Measurements from ENCODE around the gene CKAP2L. TPM values are rescaled to one million over a fixed set of nuclear protein-coding genes. Genes with fewer than 3 reads are reported as not detected.
A peak's percentile ranks its signal among the peaks of the same experiment; 100 is the strongest.

The CKAP2L gene
- total and polyA plus RNA-seq, 10 of the 15 experiments (the other 5 are each of a cell fraction or from before 2014, with no cell fraction given) = 10.5 to 37.4 (median 20.2) TPM

GRCh38 chr2:112767693-112768330, 3.4 kb upstream of the CKAP2L start:
- TF ChIP-seq KAT2A (conservative IDR thresholded peaks at IDR 0.05; ENCODE audit: control insufficient read depth, low read depth, low read length) (no peak), ESRRA (IDR thresholded peaks at IDR 0.05; ENCODE audit: low read length) (no peak), PBX3 (IDR thresholded peaks at IDR 0.05; ENCODE audit: insufficient replicate concordance, low read depth, low read length) (no peak), SUPT20H (IDR thresholded peaks at IDR 0.05; ENCODE audit: borderline replicate concordance, control insufficient read depth, low read depth, low read length) (no peak), NFIC (IDR thresholded peaks at IDR 0.05; ENCODE audit: low read depth, low read length) (no peak), KDM1A (IDR thresholded peaks at IDR 0.05; ENCODE audit: borderline replicate concordance) (no peak), ZNF622 (IDR thresholded peaks at IDR 0.05) (no peak), MXI1 (IDR thresholded peaks at IDR 0.05; ENCODE audit: low read depth, low read length) (no peak)
- no TSS peak for BruUV-seq (replicated peaks)
- H3K79me2 ChIP-seq (ENCODE audit: control insufficient read depth, insufficient read depth, low read length) = peaks cover 16% of the 10 kb centered on the region
- POLR2A ChIA-PET = no interaction called here
- peak overlapping the region; percentile 26; the same call in 1 of the 2 replicates for H3K4me2 ChIP-seq (ENCODE audit: control insufficient read depth, insufficient read depth)
- no peak overlapping the region for H3K27ac ChIP-seq (ENCODE audit: control insufficient read depth, insufficient read depth)
- H3K4me3 ChIP-seq = no peak overlapping the region; the same call in 1 of the 2 replicates
- peak overlapping the region; percentile 55 for H2AFZ ChIP-seq (ENCODE audit: control insufficient read depth, low read depth, low read length)
- H3K4me1 ChIP-seq (ENCODE audit: control insufficient read depth, insufficient read depth, low read length) = peaks cover 3% of the 10 kb centered on the region
- no peaks in the 10 kb centered on the region for H4K20me1 ChIP-seq (ENCODE audit: control insufficient read depth, insufficient read depth)
- H3K9ac ChIP-seq (ENCODE audit: control insufficient read depth, insufficient read depth, low read length) = no peak overlapping the region
- H3K27me3 ChIP-seq (replicated peaks in 1 of 2; ENCODE audit: control insufficient read depth in 2 of 2, insufficient read depth in 2 of 2, low read length in 1 of 2) = no peaks in the 10 kb centered on the region
- intact Hi-C loops (cut with micrococcal nuclease; ENCODE audit: unreplicated experiment) = no loop called here
- RAD21 ChIA-PET (ENCODE audit: unreplicated experiment) = no interaction called here
- SMC1A ChIA-PET (ENCODE audit: uncharacterized antibody, unreplicated experiment) = interaction anchor here (1.2 to 2.0 kb wide), 3 partner anchors 13 to 17 kb away, joined by 3 to 6 read pairs (median 3); partner anchors contain the start of gene IL1A
- H3K9me3 ChIP-seq (replicated peaks; ENCODE audit: control insufficient read depth, insufficient read depth, low read length) = peaks cover 5% of the 10 kb centered on the region; the same call in 1 of the 3 replicates
- CTCF ChIA-PET = no interaction called here
- 25% methylated on average over 6 of the region's 6 CpGs for WGBS (ENCODE audit: insufficient coverage, insufficient replicate concordance, low lambda C conversion rate, missing lambda C conversion rate)
- no peak for ATAC-seq
- no peak for DNase-seq (ENCODE audit: low read depth, low spot score)
- FAIRE-seq = no peak
- in situ Hi-C loops (cut with MboI) = no loop called here
- H3K36me3 ChIP-seq (ENCODE audit: control insufficient read depth in 2 of 2, insufficient read depth in 2 of 2, low read length in 1 of 2) = no peaks in the 10 kb centered on the region
